ENCODE data around the gene ZBTB24. TPM values are rescaled to one million over a fixed set of nuclear protein-coding genes. Genes with fewer than 3 reads are reported as not detected.

The ZBTB24 gene
- total and polyA plus RNA-seq, 2 of the 13 experiments (the other 11 are each of a cell fraction or from before 2014, with no cell fraction given): 1.5 to 6.2 TPM

GRCh38 chr6:109516929-109517328, 33.9 kb upstream of the ZBTB24 start:
- no peak for FAIRE-seq
- no peak overlapping the region for H3K9ac ChIP-seq (ENCODE audit: insufficient read depth, low read depth, low read length)
- intact Hi-C loops (cut with micrococcal nuclease; ENCODE audit: unreplicated experiment): no loop called here
- no peaks in the 10 kb centered on the region for H3K4me1 ChIP-seq (ENCODE audit: insufficient read depth, low read length)
- no peak overlapping the region for H2AFZ ChIP-seq (ENCODE audit: low read length)
- in situ Hi-C loops (cut with HindIII; ENCODE audit: extremely low pct_ligation_motif_present, low pct_unique_long_range_greater_than_20kb): no loop called here
- no peak for DNase-seq (ENCODE audit: low spot score)
- no peak for ATAC-seq
- no peak overlapping the region for H3K27ac ChIP-seq (ENCODE audit: extremely low read length, insufficient read depth, low read length)
- no peaks in the 10 kb centered on the region for H3K36me3 ChIP-seq (replicated peaks in 1 of 2; ENCODE audit: control insufficient read depth in 1 of 2, insufficient read depth in 2 of 2, low read length in 2 of 2)
- ChIA-PET CTCF (ENCODE audit: low intra/inter-chr PET ratio, low total read pairs) (no interaction called here), POLR2A (no interaction called here)
- no peaks in the 10 kb centered on the region for H3K9me3 ChIP-seq (ENCODE audit: low read length)
- no peaks in the 10 kb centered on the region for H3K79me2 ChIP-seq (ENCODE audit: insufficient read depth, low read length)
- no peaks in the 10 kb centered on the region for H3K27me3 ChIP-seq (ENCODE audit: control insufficient read depth in 1 of 2, insufficient read depth in 2 of 2, low read length in 2 of 2)
- no peak overlapping the region for H3K4me3 ChIP-seq (replicated peaks in 1 of 3; ENCODE audit: insufficient read depth in 1 of 3, low read depth in 2 of 3, low read length in 3 of 3)
- H3K4me2 ChIP-seq (ENCODE audit: low read depth, low read length): no peak overlapping the region
- WGBS (ENCODE audit: low lambda C conversion rate): 65% methylated on average over 3 of the region's 3 CpGs
- BruUV-seq (replicated peaks): no TSS peak
- no peak for TF ChIP-seq NFIC (IDR thresholded peaks at IDR 0.05; ENCODE audit: low read length)
- TF ChIP-seq PAF1 (CRISPR knock-in tag; IDR thresholded peaks at IDR 0.05): no peak
- no peak for TF ChIP-seq ZMAT5 (CRISPR knock-in tag; IDR thresholded peaks at IDR 0.05; ENCODE audit: borderline replicate concordance, low read depth)
- TF ChIP-seq, protein P1, sequence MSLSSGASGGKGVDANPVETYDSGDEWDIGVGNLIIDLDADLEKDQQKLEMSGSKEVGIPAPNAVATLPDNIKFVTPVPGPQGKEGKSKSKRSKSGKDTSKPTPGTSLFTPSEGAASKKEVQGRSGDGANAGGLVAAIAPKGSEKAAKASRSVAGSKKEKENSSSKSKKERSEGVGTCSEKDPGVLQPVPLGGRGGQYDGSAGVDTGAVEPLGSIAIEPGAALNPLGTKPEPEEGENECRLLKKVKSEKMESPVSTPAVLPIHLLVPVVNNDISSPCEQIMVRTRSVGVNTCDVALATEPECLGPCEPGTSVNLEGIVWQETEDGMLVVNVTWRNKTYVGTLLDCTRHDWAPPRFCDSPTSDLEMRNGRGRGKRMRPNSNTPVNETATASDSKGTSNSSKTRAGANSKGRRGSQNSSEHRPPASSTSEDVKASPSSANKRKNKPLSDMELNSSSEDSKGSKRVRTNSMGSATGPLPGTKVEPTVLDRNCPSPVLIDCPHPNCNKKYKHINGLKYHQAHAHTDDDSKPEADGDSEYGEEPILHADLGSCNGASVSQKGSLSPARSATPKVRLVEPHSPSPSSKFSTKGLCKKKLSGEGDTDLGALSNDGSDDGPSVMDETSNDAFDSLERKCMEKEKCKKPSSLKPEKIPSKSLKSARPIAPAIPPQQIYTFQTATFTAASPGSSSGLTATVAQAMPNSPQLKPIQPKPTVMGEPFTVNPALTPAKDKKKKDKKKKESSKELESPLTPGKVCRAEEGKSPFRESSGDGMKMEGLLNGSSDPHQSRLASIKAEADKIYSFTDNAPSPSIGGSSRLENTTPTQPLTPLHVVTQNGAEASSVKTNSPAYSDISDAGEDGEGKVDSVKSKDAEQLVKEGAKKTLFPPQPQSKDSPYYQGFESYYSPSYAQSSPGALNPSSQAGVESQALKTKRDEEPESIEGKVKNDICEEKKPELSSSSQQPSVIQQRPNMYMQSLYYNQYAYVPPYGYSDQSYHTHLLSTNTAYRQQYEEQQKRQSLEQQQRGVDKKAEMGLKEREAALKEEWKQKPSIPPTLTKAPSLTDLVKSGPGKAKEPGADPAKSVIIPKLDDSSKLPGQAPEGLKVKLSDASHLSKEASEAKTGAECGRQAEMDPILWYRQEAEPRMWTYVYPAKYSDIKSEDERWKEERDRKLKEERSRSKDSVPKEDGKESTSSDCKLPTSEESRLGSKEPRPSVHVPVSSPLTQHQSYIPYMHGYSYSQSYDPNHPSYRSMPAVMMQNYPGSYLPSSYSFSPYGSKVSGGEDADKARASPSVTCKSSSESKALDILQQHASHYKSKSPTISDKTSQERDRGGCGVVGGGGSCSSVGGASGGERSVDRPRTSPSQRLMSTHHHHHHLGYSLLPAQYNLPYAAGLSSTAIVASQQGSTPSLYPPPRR (CRISPR knock-in tag; IDR thresholded peaks at IDR 0.05; ENCODE audit: borderline replicate concordance): no peak
- H4K20me1 ChIP-seq (ENCODE audit: insufficient read depth, low read length): no peaks in the 10 kb centered on the region
